Natural killer cell (primary cell): ENCODE results near the gene SURF1. TPM values are rescaled to one million over a fixed set of nuclear protein-coding genes. Genes with fewer than 3 reads are reported as not detected.
"Not testable (repeated sequence)": the region's sequence is repeated elsewhere in the genome, so short reads cannot be mapped to it uniquely, and the experiment has no call there.

Experiments used
- ATAC-seq, 3 donors: fragments of 150-1000 bp in 2 of 3; fragments of 200-7000 bp in 1 of 3; cut with Tn5 transposase; 1 replicate in 1 of 3; 2 replicates in 2 of 3; pipeline ENCODE4 v1.10.0; 2021; ENCODE audit warnings: mild to moderate bottlenecking in 2 of 3, moderate library complexity in 2 of 3
- DNase-seq, 2 donors: peaks; one replicate each; pipeline versions ENCODE4 v3.0.0 to v3.0.0-alpha.2; 2013 to 2021; ENCODE audit warnings: mixed read lengths in 1 of 2
- H3K27ac ChIP-seq: one replicate; pipeline ENCODE4 v1.5.1; 2013; ENCODE audit warnings: mild to moderate bottlenecking, low read length
- H3K27me3 ChIP-seq: one replicate; pipeline ENCODE4 v1.6.1; 2013; ENCODE audit warnings: low read length; ENCODE audit not compliant: control insufficient read depth, insufficient read depth
- H3K36me3 ChIP-seq: one replicate; pipeline ENCODE4 v1.6.1; 2013; ENCODE audit warnings: low read length; ENCODE audit not compliant: control insufficient read depth, insufficient read depth
- H3K4me1 ChIP-seq: one replicate; pipeline ENCODE4 v1.6.1; 2013; ENCODE audit warnings: low read length; ENCODE audit not compliant: control insufficient read depth, insufficient read depth
- H3K4me3 ChIP-seq: one replicate; pipeline ENCODE4 v1.5.1; 2013; ENCODE audit warnings: low read length
- H3K9me3 ChIP-seq: one replicate; pipeline ENCODE4 v1.6.1; 2013; ENCODE audit warnings: low read length; ENCODE audit not compliant: control insufficient read depth, insufficient read depth
- H3K27ac Mint-ChIP-seq, 2 donors: one replicate each; pipeline ENCODE4 v1.8.0; 2022; ENCODE audit warnings: mild to moderate bottlenecking in 2 of 2, mixed read lengths in 2 of 2, moderate library complexity in 1 of 2
- H3K27me3 Mint-ChIP-seq, 2 donors: one replicate each; pipeline ENCODE4 v1.8.0; 2022; ENCODE audit warnings: low read depth in 2 of 2, mixed read lengths in 2 of 2
- H3K36me3 Mint-ChIP-seq: one replicate; pipeline ENCODE4 v1.8.0; 2022; ENCODE audit warnings: mixed read lengths
- H3K4me1 Mint-ChIP-seq, 2 donors: one replicate each; pipeline ENCODE4 v1.8.0; 2022; ENCODE audit warnings: mixed read lengths in 2 of 2
- H3K4me3 Mint-ChIP-seq: one replicate; pipeline ENCODE4 v1.8.0; 2022; ENCODE audit warnings: mild to moderate bottlenecking, moderate library complexity, mixed read lengths
- H3K9me3 Mint-ChIP-seq, 2 donors: one replicate each; pipeline ENCODE4 v1.8.0; 2022; ENCODE audit warnings: mixed read lengths in 2 of 2
- whole genome bisulfite sequencing: methylation state at CpG from one replicate; pipeline ENCODE4 v1.1.7; 2013; ENCODE audit warnings: missing lambda C conversion rate; ENCODE audit not compliant: insufficient coverage; 5-methylcytosine and 5-hydroxymethylcytosine counted together
- intact Hi-C: fragments of 100-400 bp; cut with micrococcal nuclease; formaldehyde crosslinking; loops from one replicate; pipeline ENCODE4 v1.14.2; 2022
- total RNA-seq, 4 donors: library from RNA; stranded (reverse); fragments of 120-200 nt in 1 of 4; gene quantifications; one replicate each; pipeline versions ENCODE4 v1.2.3 to v1.2.4, GENCODE V29; 2013 to 2022
- TF ChIP-seq, protein P1 (sequence below): fragments of 200-600 bp; IDR thresholded peaks from one replicate; pipeline ENCODE4 v1.8.0; 2022; ENCODE audit warnings: antibody characterized with exemption

SURF1 gene
- total RNA-seq, 3 donors from 2014 or later (not counting 1 experiment from before 2014, with no cell fraction given), result 35.6 to 44.4 (median 37.2) TPM

DNA sequence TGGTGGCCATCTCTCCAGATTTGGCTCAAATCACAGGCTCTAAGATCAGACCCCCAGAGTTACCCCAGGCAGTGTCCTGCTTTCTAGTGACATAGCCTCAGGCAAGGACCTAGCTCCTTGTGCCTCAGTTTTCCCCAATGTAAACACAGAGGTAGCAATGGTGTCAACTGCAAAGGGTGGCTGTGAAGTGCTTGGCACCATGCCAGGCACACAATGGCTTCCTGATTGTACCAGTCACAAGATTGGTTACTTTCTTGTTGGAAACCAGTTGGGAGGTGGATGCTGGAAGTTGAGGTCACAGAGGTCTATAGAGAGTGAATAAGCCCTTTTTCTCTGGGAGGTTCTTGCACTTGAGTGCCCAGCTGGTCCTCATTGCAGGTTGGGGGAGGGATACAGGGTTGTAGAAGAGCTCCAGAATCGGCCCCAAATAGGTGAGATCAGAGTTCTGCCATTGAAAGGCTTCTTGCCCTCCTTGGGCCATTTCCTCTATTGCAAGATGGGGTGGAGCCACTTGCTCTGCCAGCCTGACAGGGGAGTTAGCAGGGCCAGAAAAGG is 22.2 kb upstream of the SURF1 start:
- H3K9me3 ChIP-seq, result no peaks in the 10 kb centered on the region
- no peak overlapping the region for H3K27ac Mint-ChIP-seq
- H3K36me3 Mint-ChIP-seq, result no peaks in the 10 kb centered on the region
- TF ChIP-seq, protein P1, sequence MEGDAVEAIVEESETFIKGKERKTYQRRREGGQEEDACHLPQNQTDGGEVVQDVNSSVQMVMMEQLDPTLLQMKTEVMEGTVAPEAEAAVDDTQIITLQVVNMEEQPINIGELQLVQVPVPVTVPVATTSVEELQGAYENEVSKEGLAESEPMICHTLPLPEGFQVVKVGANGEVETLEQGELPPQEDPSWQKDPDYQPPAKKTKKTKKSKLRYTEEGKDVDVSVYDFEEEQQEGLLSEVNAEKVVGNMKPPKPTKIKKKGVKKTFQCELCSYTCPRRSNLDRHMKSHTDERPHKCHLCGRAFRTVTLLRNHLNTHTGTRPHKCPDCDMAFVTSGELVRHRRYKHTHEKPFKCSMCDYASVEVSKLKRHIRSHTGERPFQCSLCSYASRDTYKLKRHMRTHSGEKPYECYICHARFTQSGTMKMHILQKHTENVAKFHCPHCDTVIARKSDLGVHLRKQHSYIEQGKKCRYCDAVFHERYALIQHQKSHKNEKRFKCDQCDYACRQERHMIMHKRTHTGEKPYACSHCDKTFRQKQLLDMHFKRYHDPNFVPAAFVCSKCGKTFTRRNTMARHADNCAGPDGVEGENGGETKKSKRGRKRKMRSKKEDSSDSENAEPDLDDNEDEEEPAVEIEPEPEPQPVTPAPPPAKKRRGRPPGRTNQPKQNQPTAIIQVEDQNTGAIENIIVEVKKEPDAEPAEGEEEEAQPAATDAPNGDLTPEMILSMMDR, result no peak
- H3K27me3 Mint-ChIP-seq, result no peaks in the 10 kb centered on the region
- no peaks in the 10 kb centered on the region for H3K9me3 Mint-ChIP-seq
- 88% methylated on average over 1 of the region's 1 CpG for WGBS
- peaks cover 24% of the 10 kb centered on the region for H3K4me1 ChIP-seq
- peaks cover 10 to 14% of the 10 kb centered on the region in 2 donors for H3K4me1 Mint-ChIP-seq
- DNase-seq (no peak), ATAC-seq (no peak)
- no peak overlapping the region for H3K4me3 ChIP-seq
- H3K36me3 ChIP-seq, result no peaks in the 10 kb centered on the region
- intact Hi-C loops, result loop anchor here (10.0 kb wide), 1 partner anchor 194 kb away; no protein-coding TSS in a partner anchor
- H3K4me3 Mint-ChIP-seq, result peak overlapping the region; percentile 5
- H3K27me3 ChIP-seq, result no peaks in the 10 kb centered on the region
- no peak overlapping the region for H3K27ac ChIP-seq

DNA sequence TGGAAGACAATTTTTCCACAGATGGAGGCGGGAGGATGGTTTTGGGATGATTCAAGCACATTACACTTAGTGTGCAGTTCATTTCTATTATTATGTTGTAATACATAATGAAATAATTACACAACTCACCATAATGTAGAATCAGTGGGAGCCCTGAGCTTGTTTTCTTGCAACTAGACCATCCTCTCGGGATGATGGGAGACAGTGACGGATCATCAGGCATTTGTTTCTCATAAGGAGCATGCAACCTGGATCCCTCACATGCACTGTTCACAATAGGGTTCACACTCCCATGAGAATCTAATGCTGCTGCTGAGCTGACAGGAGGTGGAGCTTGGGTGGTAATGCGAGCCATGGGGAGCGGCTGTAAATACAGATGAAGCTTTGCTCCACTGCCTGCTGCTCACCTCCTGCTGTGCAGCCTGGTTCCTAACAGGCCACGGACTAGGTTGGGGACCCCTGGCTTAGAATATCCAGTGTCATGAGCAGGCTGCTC is 21.5 kb upstream of the SURF1 start:
- no peak overlapping the region for H3K27ac ChIP-seq
- no peak overlapping the region for H3K27ac Mint-ChIP-seq
- H3K36me3 ChIP-seq, result peaks cover 4% of the 10 kb centered on the region
- intact Hi-C loops, result loop anchor here (2.0 to 10.0 kb wide), 2 partner anchors 41 to 193 kb away; partner anchors contain the start of gene SURF6
- no peaks in the 10 kb centered on the region for H3K27me3 ChIP-seq
- TF ChIP-seq, protein P1, result no peak
- H3K4me3 ChIP-seq, result no peak overlapping the region
- no peaks in the 10 kb centered on the region for H3K36me3 Mint-ChIP-seq
- H3K4me3 Mint-ChIP-seq, result no peak overlapping the region
- H3K4me1 Mint-ChIP-seq, result peaks cover 10 to 16% of the 10 kb centered on the region in 2 donors
- H3K9me3 ChIP-seq, result no peaks in the 10 kb centered on the region
- no peaks in the 10 kb centered on the region for H3K27me3 Mint-ChIP-seq
- 86% methylated on average over 5 of the region's 6 CpGs for WGBS
- DNase-seq, result no peak
- H3K4me1 ChIP-seq, result peaks cover 29% of the 10 kb centered on the region
- ATAC-seq, result no peak
- H3K9me3 Mint-ChIP-seq, result no peaks in the 10 kb centered on the region

DNA sequence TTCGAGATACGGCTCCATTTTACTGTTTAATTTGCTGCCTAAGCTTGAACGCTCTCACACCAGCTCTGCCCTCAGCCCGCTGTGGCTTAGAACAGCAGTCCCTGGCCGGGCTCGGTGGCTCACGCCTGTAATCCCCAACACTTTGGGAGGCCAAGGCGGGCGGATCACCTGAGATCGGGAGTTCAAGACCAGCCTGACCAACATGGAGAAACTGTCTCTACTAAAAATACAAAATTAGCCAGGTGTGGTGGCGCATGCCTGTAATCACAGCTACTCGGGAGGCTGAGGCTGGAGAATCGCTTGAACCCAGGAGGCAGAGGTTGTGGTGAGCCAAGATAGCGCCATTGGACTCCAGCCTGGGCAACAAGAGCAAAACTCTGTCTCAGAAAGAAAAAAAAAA is 21.0 kb upstream of the SURF1 start:
- not testable (repeated sequence) for H3K9me3 ChIP-seq, H3K9me3 Mint-ChIP-seq, H3K27me3 Mint-ChIP-seq, H3K27me3 ChIP-seq, H3K36me3 ChIP-seq, H3K4me3 ChIP-seq, H3K27ac ChIP-seq, H3K36me3 Mint-ChIP-seq, ATAC-seq, DNase-seq, H3K27ac Mint-ChIP-seq
- peak overlapping the region; percentile 76 for H3K4me3 Mint-ChIP-seq
- H3K4me1 Mint-ChIP-seq, result peaks cover 15 to 21% of the 10 kb centered on the region in 2 donors
- intact Hi-C loops, result loop anchor here (2.0 to 10.0 kb wide), 2 partner anchors 40 to 192 kb away; partner anchors contain the start of gene SURF6
- WGBS, result 90% methylated on average over 14 of the region's 14 CpGs
- H3K4me1 ChIP-seq, result peaks cover 34% of the 10 kb centered on the region

DNA sequence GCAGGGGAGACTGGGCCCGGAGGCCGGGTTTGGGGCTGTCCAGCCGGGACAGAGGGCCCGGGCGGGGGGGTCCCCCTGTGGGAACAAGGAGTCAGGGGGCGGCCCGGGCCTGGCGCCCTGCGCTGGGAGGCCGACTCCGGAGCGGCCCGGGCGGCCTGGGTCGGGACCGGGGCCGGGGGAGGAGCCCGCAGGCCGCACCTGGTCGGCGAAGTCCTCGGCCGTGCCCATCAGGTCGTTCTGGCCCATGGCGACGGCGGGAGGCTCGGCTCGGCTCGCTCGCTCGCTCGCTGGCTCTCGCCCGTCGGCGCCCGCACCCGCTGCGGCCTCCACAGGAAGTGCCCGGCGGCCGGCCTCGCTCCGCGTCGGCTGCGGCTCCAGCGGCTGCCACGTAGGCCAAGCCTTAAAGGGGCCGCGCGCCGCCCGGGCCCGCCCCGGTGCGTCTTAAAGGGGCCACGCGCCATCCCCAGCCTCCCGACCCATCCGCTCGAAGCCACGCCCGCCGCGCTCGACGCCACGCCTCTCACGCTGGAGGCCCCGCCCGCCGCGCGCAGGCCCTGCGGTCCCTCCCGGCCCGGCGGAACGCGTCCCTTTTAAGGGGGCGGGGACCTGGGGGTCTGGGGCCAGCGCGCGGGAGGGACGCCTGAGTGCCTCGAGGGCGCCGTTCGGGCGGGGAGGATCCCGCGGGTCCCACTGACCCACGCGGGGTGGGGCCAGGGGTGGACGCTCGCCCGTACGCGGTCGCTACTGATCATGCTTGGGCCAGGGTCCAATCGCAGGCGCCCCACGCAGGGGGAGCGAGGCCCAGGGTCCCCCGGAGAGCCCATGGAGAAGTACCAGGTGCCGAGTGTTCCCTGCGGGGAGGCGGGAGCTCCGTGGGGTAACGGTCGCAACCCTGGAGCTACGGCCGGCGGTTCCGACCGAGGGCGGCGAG is 19.7 kb upstream of the SURF1 start, which contains the start of the genes STKLD1 and SURF4:
Gene STKLD1 (plus strand): TSS at position 643 of the 931 bp plus-strand sequence. CDS start 108 bp downstream, at position 751.
Gene SURF4 (minus strand): TSS at position 337 of the 931 bp plus-strand sequence. CDS start 91 bp downstream, at position 246.
- H3K27ac Mint-ChIP-seq, result peak within 1 kb of the TSS; percentile 95 to 96
- no peaks in the 10 kb centered on the region for H3K27me3 Mint-ChIP-seq
- peak within 1 kb of the TSS; percentile 96 for H3K4me3 Mint-ChIP-seq
- Histone ChIP-seq H3K27ac (peak within 1 kb of the TSS; percentile 75), H3K4me1 (peaks cover 47% of the 10 kb centered on the region), H3K9me3 (no peaks in the 10 kb centered on the region), H3K4me3 (peak within 1 kb of the TSS; percentile 72), H3K36me3 (peaks cover 5% of the 10 kb centered on the region), H3K27me3 (no peaks in the 10 kb centered on the region)
- H3K4me1 Mint-ChIP-seq, result peaks cover 28 to 34% of the 10 kb centered on the region in 2 donors
- no peaks in the 10 kb centered on the region for H3K9me3 Mint-ChIP-seq
- intact Hi-C loops, result loop anchor here (1.0 to 10.0 kb wide), 3 partner anchors 28 to 191 kb away; partner anchors contain the start of genes MED22, RPL7A and SURF6
- no peaks in the 10 kb centered on the region for H3K36me3 Mint-ChIP-seq
- ATAC-seq (peak; percentile 84 to 95 (median 91)), DNase-seq (peak; percentile 95 to 96)
- under 1% methylated on average over 120 of the region's 120 CpGs for WGBS
- TF ChIP-seq, protein P1, result no peak
